B cell (primary cell): ENCODE results near the gene AARS1. TPM values are rescaled to one million over a fixed set of nuclear protein-coding genes. Genes with fewer than 3 reads are reported as not detected.
"Not testable (repeated sequence)": the region's sequence is repeated elsewhere in the genome, so short reads cannot be mapped to it uniquely, and the experiment has no call there.

Source experiments
- ATAC-seq: fragments of 200-7000 bp; cut with Tn5 transposase; one replicate; pipeline ENCODE4 v1.10.0; 2021; ENCODE audit warnings: low read depth, mild to moderate bottlenecking, moderate number of reproducible peaks, moderate library complexity
- CTCF ChIA-PET: fragments of 350-600 bp; sonication (Branson Sonifier 250); formaldehyde crosslinking; loops from one replicate; lab custom pipeline; 2021; ENCODE audit warnings: antibody characterized with exemption, inconsistent platforms; lab: Charles Lee
- POLR2A ChIA-PET: fragments of 350-600 bp; sonication (Branson Sonifier 250); formaldehyde crosslinking; loops from one replicate; lab custom pipeline; 2021; ENCODE audit warnings: antibody characterized with exemption; lab: Charles Lee
- DNase-seq: peaks from one replicate; pipeline ENCODE4 v3.0.0; 2013
- H2AFZ ChIP-seq: 2 replicates; pipeline ENCODE4 v1.6.1; 2012; ENCODE audit warnings: mild to moderate bottlenecking, low read depth, low read length; ENCODE audit not compliant: insufficient read depth, poor library complexity, severe bottlenecking
- H3K27ac ChIP-seq, 2 donors: 1 replicate in 1 of 2; 2 replicates in 1 of 2; pipeline ENCODE4 v1.5.1; 2012 to 2013; ENCODE audit warnings: low read length in 2 of 2, mild to moderate bottlenecking in 2 of 2, moderate library complexity in 1 of 2
- H3K27me3 ChIP-seq, 4 experiments: fragments of 200-600 bp in 1 of 4; sonication (generic) in 1 of 4; replicated peaks in 1 of 4; 1 replicate in 2 of 4; 2 replicates in 2 of 4; pipeline versions ENCODE4 v1.6.1 to v1.7.0; 2013 to 2016; ENCODE audit warnings: low read length in 3 of 4, mild to moderate bottlenecking in 2 of 4, mixed read lengths in 1 of 4, moderate library complexity in 1 of 4; ENCODE audit not compliant: insufficient read depth in 4 of 4, control insufficient read depth in 3 of 4; ENCODE audit errors: control extremely low read depth in 1 of 4
- H3K36me3 ChIP-seq, 2 experiments: replicated peaks in 1 of 2; 1 replicate in 1 of 2; 2 replicates in 1 of 2; pipeline versions ENCODE4 v1.6.1 to v1.7.1; 2013; ENCODE audit warnings: low read length in 1 of 2; ENCODE audit not compliant: insufficient read depth in 2 of 2, control insufficient read depth in 1 of 2; ENCODE audit errors: control extremely low read depth in 1 of 2, extremely low read depth in 1 of 2
- H3K4me1 ChIP-seq, 2 donors: fragments of 200-600 bp in 1 of 2; sonication (generic) in 1 of 2; 1 replicate in 1 of 2; 2 replicates in 1 of 2; pipeline versions ENCODE4 v1.5.1 to v1.6.1; 2013 to 2017; ENCODE audit warnings: low read length in 2 of 2; ENCODE audit not compliant: control insufficient read depth in 2 of 2, insufficient read depth in 2 of 2
- H3K4me2 ChIP-seq: replicated peaks from 2 replicates; pipeline ENCODE3; 2012; ENCODE audit warnings: mild to moderate bottlenecking, low read depth, low read length; ENCODE audit not compliant: poor library complexity, severe bottlenecking
- H3K4me3 ChIP-seq, 5 experiments: fragments of 200-600 bp in 1 of 5; sonication (generic) in 1 of 5; 1 replicate in 3 of 5; 2 replicates in 2 of 5; pipeline versions ENCODE4 v1.5.1 to v1.7.0; 2011 to 2016; ENCODE audit warnings: low read length in 4 of 5, mild to moderate bottlenecking in 4 of 5, low read depth in 2 of 5, control low read depth in 1 of 5, moderate library complexity in 1 of 5; ENCODE audit not compliant: insufficient read depth in 1 of 5; ENCODE audit errors: control extremely low read depth in 1 of 5, extremely low read depth in 1 of 5
- H3K79me2 ChIP-seq: fragments of 200-600 bp; sonication (generic); one replicate; pipeline ENCODE4 v1.6.0; 2016; ENCODE audit warnings: low read length; ENCODE audit not compliant: control insufficient read depth, insufficient read depth
- H3K9ac ChIP-seq: fragments of 200-600 bp; sonication (generic); 2 replicates; pipeline ENCODE4 v1.6.1; 2017; ENCODE audit warnings: mild to moderate bottlenecking, low read length, moderate library complexity
- H3K9me3 ChIP-seq, 3 donors: one replicate each; pipeline versions ENCODE4 v1.6.1 to v1.7.1; 2013; ENCODE audit warnings: low read length in 2 of 3; ENCODE audit not compliant: control insufficient read depth in 2 of 3, insufficient read depth in 1 of 3; ENCODE audit errors: control extremely low read depth in 1 of 3
- H4K20me1 ChIP-seq: 2 replicates; pipeline ENCODE4 v1.6.0; 2012; ENCODE audit warnings: mild to moderate bottlenecking, low read length; ENCODE audit not compliant: insufficient read depth, control insufficient read depth, poor library complexity, severe bottlenecking
- H3K27ac Mint-ChIP-seq: one replicate; pipeline ENCODE4 v1.8.0; 2021; ENCODE audit warnings: mixed read lengths
- H3K27me3 Mint-ChIP-seq: one replicate; pipeline ENCODE4 v1.8.0; 2021; ENCODE audit warnings: mixed read lengths
- H3K4me1 Mint-ChIP-seq: one replicate; pipeline ENCODE4 v1.8.0; 2021; ENCODE audit warnings: mixed read lengths
- H3K4me3 Mint-ChIP-seq: one replicate; pipeline ENCODE4 v1.8.0; 2021; ENCODE audit warnings: mixed read lengths
- H3K9me3 Mint-ChIP-seq: one replicate; pipeline ENCODE4 v1.8.0; 2022; ENCODE audit warnings: mixed read lengths; ENCODE audit not compliant: insufficient read depth
- EZH2 ChIP-seq: IDR thresholded peaks from 2 replicates; pipeline ENCODE4 v1.6.1; 2012; ENCODE audit warnings: borderline replicate concordance, low read depth, mild to moderate bottlenecking, moderate library complexity, low read length; ENCODE audit not compliant: insufficient read depth, poor library complexity, severe bottlenecking
- WGBS: methylation state at CpG from one replicate; pipeline ENCODE4 v1.1.5; 2013; ENCODE audit warnings: missing lambda C conversion rate; ENCODE audit not compliant: insufficient coverage; 5-methylcytosine and 5-hydroxymethylcytosine counted together
- intact Hi-C: fragments of 100-400 bp; cut with micrococcal nuclease; formaldehyde crosslinking; loops from one replicate; pipeline ENCODE4 v1.10.0; 2022
- polyA plus RNA-seq: library from polyadenylated mRNA; depleted of rRNA; stranded (reverse); fragments of >200 nt; gene quantifications from 2 replicates; pipeline ENCODE4 v1.2.3, GENCODE V29; 2012
- total RNA-seq, 2 donors: library from RNA; stranded (reverse); fragments of 120-200 nt in 1 of 2; gene quantifications; 1 replicate in 1 of 2; 2 replicates in 1 of 2; pipeline versions ENCODE4 v1.2.3 to v1.2.4, GENCODE V29; 2013 to 2022
- TF ChIP-seq, protein P1 (sequence below): fragments of 200-600 bp; IDR thresholded peaks from one replicate; pipeline ENCODE4 v1.8.0; 2022; ENCODE audit warnings: antibody characterized with exemption, mild to moderate bottlenecking

Gene AARS1
- total and polyA plus RNA-seq, 2 donors (not counting 1 experiment from before 2014, with no cell fraction given) = 27.7 to 57.8 TPM

- no peak overlapping the region for H3K9ac ChIP-seq
- TF ChIP-seq, protein P1, sequence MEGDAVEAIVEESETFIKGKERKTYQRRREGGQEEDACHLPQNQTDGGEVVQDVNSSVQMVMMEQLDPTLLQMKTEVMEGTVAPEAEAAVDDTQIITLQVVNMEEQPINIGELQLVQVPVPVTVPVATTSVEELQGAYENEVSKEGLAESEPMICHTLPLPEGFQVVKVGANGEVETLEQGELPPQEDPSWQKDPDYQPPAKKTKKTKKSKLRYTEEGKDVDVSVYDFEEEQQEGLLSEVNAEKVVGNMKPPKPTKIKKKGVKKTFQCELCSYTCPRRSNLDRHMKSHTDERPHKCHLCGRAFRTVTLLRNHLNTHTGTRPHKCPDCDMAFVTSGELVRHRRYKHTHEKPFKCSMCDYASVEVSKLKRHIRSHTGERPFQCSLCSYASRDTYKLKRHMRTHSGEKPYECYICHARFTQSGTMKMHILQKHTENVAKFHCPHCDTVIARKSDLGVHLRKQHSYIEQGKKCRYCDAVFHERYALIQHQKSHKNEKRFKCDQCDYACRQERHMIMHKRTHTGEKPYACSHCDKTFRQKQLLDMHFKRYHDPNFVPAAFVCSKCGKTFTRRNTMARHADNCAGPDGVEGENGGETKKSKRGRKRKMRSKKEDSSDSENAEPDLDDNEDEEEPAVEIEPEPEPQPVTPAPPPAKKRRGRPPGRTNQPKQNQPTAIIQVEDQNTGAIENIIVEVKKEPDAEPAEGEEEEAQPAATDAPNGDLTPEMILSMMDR = no peak
- no peak for TF ChIP-seq EZH2
- H2AFZ ChIP-seq = no peak overlapping the region
- H3K27me3 ChIP-seq = no peaks in the 10 kb centered on the region
- no peak overlapping the region for H3K27ac ChIP-seq
- H3K79me2 ChIP-seq = peaks cover 3% of the 10 kb centered on the region
- no peaks in the 10 kb centered on the region for H3K4me1 ChIP-seq
- Mint-ChIP-seq H3K4me1 (no peaks in the 10 kb centered on the region), H3K9me3 (no peaks in the 10 kb centered on the region), H3K27ac (no peak overlapping the region), H3K27me3 (no peaks in the 10 kb centered on the region), H3K4me3 (no peak overlapping the region)
- ChIA-PET CTCF (no interaction called here), POLR2A (no interaction called here)
- 96% methylated on average over 2 of the region's 3 CpGs for WGBS
- peaks cover 1 to 50% of the 10 kb centered on the region in 2 experiments for H3K36me3 ChIP-seq
- no peaks in the 10 kb centered on the region for H3K9me3 ChIP-seq
- DNase-seq (no peak), ATAC-seq (no peak)
- H3K4me3 ChIP-seq = no peak overlapping the region
- H3K4me2 ChIP-seq = no peak overlapping the region
- intact Hi-C loops = no loop called here
- H4K20me1 ChIP-seq = no peaks in the 10 kb centered on the region
These were observed 19.1 kb downstream of the AARS1 start for GRCh38 chr16:70270176-70270575.

DNA sequence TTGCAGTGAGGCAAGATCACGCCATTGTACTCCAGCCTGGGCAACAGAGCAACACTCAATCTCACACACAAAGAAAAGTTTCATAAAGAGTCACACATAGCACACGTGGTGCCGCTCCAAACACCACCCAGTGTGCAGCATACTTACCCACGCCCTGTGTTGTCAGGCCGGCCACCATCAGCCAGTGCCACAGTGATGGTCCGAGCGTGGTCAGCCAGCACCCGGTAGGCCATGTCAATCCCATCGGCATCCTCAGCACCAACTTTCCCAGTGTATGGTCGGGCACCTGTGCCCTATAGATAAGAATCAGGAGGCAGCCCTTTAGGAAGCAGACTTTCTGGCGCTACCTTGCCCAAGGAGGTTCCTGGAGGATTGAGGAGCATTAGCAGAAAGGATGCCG lies 19.8 kb downstream of the AARS1 start:
- Mint-ChIP-seq H3K4me3 (no peak overlapping the region), H3K4me1 (no peaks in the 10 kb centered on the region), H3K27ac (no peak overlapping the region), H3K27me3 (no peaks in the 10 kb centered on the region), H3K9me3 (no peaks in the 10 kb centered on the region)
- Histone ChIP-seq H3K36me3 (peaks cover 3 to 51% of the 10 kb centered on the region in 2 experiments), H2AFZ (no peak overlapping the region), H3K79me2 (peaks cover 3% of the 10 kb centered on the region), H3K9me3 (no peaks in the 10 kb centered on the region), H3K4me2 (no peak overlapping the region), H3K9ac (no peak overlapping the region), H3K27me3 (no peaks in the 10 kb centered on the region), H3K4me1 (no peaks in the 10 kb centered on the region), H3K4me3 (no peak overlapping the region), H3K27ac (no peak overlapping the region), H4K20me1 (no peaks in the 10 kb centered on the region)
- intact Hi-C loops = loop anchor here (10.0 kb wide), 1 partner anchor 105 kb away; no protein-coding TSS in a partner anchor
- CTCF ChIA-PET = interaction anchor here (0.6 kb wide), 1 partner anchor 75 kb away, joined by 4 read pairs; no protein-coding TSS in a partner anchor
- TF ChIP-seq, protein P1 = no peak
- DNase-seq (no peak), ATAC-seq (no peak)
- POLR2A ChIA-PET = no interaction called here
- WGBS = 89% methylated on average over 10 of the region's 12 CpGs

DNA sequence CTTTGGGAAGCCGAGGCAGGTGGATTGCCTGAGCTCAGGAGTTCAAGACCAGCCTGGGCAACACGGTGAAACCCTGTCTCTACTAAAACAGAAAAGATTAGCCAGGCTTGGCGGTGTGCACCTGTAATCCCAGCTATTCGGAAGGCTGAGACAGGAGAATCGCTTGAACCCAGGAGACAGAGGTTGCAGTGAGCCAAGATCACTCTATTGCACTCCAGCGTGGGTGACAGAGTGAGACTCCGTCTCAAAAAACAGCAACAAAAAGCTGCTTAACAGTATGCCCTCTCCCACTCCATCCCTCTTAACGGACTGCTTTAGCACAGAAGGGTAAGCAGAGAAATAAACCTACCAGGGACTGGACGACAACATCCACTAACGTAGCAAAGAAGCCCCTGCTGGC lies 21.4 kb downstream of the AARS1 start:
- H3K36me3 ChIP-seq = peaks cover 3 to 65% of the 10 kb centered on the region in 2 experiments

More for the DNA sequence above, 21.4 kb downstream of the AARS1 start:
- POLR2A ChIA-PET, ATAC-seq, H3K4me3 Mint-ChIP-seq, H3K9me3 ChIP-seq, H3K27me3 Mint-ChIP-seq, H3K4me2 ChIP-seq, H4K20me1 ChIP-seq, H3K4me1 ChIP-seq, H3K27ac Mint-ChIP-seq, H3K9me3 Mint-ChIP-seq, H3K79me2 ChIP-seq, H3K27ac ChIP-seq, H3K27me3 ChIP-seq, DNase-seq, H3K4me1 Mint-ChIP-seq, H2AFZ ChIP-seq, H3K9ac ChIP-seq, H3K4me3 ChIP-seq: not testable (repeated sequence)
- 98% methylated on average over 10 of the region's 10 CpGs for WGBS
- intact Hi-C loops = loop anchor here (10.0 kb wide), 1 partner anchor 103 kb away; no protein-coding TSS in a partner anchor
- CTCF ChIA-PET = interaction anchor here (1.1 to 2.9 kb wide), 5 partner anchors 10 to 103 kb away, joined by 3 to 12 read pairs (median 3); partner anchors contain the start of genes AARS1, DDX19A and EXOSC6
